GM18858 (cell line): ENCODE results near the gene CTIF.

Experiments used
- ATAC-seq: cut with Tn5 transposase; IDR thresholded peaks from one replicate; pipeline ENCODE4 v1.9.1; 2021; ENCODE audit not compliant: unreplicated experiment

CTIF gene

DNA sequence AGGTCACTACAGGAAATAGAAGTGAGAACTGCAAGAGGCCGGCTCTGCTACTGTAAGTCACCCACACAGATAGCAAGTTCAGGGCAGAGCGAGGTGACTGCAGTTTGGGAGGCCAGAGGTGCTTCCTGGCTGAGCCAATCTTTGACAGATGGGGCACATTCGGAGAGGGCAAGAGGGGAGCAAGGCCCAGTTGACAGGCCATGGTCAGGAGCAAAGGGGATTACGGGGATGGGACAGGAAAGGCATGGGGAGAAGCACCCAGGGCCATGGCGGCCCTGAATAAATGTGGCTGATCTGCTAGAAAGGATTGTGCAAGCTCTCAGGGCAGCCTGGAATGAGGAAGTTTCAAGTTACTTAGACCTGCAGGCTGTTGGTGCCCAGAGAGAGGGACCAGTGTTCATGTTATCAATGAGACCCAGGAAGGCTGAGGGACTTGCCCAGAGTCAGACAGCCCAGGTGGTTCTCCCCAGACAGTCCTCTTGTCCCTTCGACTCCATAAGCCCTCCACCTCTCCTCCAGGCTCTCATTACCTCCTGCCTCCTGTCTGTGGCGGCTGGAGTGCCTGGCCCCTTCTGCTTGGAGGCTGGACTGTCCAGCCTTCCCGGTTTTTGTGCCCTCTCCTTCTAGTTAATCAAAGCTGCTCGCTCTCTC lies 123.3 kb downstream of the CTIF start:
- ATAC-seq, result no peak

DNA sequence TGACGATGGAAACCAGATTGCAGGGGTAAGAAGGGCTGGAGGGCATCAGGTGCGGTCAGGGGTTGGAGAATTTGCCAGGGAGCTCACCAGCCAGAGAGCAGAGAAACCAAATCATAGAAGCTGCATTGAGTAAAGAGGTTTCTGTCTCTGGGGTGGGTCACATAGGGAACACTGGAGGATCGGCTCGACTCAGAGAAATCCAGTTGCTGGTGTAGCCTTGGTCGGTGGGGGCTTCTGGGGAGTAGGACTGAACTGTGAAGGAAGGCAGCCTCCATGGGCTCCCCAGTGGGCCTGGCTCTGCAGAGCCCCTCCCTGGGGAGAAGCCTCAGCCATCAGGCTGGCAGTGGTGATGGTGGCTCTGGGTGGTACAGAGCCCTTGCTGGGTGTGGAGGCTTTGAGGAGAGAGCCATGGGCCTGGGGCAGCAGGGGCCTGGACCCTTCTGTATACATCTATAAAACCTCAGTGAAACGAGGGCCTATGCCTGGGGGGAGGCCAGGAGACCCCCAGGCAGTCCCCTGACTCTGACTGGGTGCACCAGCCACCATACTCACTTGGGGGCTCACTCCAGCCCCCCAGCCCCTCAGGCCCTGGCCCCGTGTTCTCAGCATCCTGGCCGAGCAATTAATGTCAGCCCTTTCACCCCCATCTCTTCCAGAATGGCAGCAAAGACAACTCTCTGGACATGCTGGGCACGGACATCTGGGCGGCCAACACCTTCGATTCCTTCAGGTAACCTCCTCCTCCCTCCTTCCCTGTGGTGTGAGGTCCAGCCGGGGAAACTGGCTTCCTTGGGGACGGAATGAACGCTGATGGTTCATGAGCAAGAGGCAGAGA lies 124.5 kb downstream of the CTIF start:
- ATAC-seq, result no peak

DNA sequence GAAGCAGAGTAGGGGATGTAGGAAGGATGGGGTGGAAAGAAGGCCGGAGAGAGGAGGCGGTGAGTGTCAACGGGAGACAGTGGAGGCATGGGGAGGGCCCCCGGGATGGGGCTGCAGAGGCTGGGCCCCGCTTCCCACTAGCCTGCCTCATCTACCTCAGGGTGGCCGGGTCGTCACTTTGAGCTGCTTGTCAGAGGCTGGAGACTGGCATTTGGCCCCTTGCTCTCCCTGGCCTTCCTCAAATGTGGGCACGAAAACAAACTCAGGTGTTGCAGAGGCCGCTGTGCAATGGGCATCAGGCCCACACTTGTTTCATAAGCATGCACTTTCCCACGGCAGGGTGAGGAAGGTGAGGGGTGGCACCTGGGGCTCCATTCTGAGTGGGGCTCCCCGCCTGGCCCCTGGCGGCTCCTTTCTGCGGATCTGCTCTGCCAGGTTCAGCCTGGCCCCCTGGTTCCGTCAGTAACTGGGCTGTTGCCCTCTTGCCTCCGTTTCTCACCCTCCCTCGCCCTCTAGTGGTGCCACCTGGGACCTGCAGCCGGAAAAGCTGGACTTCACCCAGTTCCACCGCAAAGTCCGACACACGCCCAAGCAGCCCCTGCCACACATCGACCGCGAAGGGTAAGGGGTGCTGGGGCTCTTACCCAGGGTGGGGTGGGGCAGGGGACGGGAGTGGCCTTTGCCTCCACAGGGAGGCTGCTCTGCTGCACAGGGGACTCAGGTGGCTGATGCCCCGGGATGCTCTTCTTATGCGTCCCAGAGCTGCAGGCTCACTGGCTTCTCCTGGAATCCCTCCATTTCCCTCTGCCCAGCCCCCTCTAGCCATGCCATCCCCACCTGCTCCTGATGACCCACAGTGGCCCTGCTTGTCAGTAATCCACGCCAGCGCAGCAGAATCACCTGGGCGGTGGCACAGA lies 125.4 kb downstream of the CTIF start:
- no peak for ATAC-seq

DNA sequence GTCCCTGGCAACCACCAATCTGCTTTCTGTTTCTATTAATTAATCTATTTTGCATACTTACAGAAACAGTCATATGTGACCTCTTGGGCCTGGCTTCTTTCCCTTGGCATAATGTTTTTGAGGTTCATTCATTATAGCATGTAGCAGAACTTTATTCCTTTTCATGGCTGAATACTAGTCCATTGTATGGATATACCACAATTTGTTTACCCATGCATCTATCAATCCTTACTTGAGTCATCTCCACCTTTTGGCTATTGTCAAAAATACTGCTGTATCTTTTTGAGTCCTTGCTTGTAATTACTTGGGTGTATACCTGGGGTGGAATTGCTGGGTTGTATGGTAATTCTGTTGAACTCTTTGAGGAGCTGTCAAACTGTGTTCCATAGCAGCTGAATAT lies 126.8 kb downstream of the CTIF start:
- ATAC-seq, result no peak

DNA sequence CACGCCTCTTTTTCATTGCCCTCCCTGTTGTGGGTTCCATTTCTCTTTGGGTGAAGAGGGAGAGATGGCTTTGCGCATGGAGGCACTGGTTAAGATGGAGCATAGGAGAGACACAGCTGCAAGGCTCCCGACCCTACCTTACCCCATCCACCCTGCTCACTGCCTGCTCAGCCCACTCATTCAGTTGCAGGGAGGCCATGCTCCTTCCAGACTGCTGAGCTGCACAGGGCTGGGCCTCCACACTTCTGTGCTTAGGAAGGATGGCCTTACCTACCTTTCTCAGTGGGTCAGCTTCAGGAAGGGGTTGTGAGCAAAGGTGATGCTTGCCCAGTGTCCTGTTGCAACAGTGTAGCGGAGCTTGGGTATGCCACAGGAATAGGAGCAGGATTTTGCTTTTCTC lies 127.8 kb downstream of the CTIF start:
- ATAC-seq, result no peak

DNA sequence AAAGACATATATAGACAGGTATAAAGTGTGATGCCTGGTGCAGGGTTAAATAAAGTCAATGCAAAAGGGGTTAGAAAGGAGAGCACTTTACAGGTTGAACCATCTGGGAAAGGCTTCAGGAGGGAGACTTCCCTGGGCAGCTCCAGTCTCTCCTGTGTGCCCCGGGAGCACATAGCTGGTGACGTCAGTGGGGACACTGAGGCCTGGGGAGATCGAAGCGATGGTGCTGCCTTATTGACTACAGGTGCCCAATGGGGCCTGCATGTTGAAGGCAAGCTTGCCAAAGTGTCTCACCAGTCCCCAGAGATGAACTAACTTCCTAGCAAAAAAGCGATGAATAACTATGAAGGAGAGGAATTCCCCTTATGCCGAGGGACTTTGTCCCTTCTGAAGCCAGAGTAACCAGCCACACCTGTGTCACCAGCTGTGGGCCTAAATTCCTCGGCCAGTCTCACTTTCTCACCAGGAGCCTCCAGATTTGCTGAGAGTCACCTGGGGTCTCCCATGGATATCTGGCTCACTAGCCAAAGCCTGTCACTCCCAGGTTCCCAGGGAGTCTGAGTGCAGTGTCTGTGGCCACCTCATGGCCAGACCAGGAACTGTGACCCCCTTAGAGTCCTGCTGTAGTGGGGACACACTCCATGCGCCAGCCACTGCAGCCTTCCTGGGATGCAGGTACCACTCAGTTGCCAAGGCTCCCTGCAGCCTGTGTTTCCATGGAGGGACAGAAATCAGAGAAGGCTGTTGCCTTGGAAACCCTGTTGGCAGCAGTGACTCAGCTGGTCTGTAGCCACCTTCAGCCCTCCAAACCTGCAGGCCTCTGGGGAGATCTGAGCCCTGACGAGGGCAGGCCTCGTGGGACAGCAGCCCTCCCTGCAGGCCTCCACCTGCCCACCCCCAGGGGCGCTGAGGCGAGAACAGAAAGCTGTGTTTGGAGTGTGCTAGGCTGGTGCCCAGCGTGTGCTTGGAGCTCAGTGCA lies 128.7 kb downstream of the CTIF start:
- ATAC-seq, result no peak

DNA sequence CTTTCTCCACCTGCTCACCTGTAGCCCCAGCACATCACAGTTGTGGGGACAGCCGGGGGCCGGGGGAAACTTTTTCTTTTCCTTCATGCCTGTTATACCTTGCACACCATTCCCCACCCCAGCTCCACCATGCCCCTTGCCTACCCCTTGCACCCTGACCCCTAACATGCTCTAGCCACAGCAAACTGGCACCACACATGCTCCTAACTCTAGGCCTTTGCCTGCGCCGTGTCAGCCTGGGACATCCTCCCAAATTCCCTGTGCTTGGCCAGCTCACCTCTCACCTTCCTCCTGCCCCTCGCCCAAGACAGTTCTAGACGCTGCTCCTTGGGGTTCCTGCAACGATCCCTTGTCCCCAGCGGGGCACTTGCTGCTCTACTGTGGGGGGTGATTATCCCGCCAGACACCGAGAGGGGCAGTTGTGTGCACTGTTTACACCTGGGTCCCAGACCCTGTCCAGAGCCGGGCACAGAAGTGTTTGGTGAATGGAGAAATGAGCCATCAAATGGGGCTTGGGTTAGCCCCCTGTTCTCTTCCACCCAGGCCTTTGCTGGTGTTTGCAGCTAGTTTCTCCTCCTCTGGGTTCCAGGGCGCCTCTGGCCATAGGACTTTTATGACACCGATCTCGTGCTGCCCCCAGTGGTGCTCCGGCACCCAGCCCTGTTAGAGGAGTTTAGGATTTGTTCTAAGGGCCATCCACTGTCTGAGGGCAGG lies 129.8 kb downstream of the CTIF start:
- ATAC-seq, result no peak

DNA sequence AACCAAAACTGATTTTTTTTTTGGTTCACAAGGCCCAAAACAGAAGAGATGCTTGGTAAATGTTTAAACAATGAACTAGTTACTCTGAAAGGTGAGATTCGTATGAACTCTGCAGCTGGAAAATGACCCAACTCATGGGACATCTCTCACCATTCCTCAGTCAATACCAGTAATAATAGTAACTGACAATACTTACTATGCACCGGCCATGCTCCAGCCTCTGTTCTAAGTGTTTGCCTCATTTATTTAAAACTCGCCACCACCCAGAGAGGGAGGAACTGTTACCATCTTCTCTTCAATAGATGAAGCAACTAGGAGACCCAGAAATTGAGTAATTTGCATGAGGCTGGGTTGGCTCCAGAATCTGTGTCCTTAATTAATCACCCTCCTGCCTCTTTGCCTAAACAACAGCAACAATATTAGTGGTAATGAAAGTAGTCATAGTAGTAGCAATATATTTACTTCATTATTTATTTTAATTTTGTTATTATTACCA lies 130.4 kb downstream of the CTIF start:
- no peak for ATAC-seq

DNA sequence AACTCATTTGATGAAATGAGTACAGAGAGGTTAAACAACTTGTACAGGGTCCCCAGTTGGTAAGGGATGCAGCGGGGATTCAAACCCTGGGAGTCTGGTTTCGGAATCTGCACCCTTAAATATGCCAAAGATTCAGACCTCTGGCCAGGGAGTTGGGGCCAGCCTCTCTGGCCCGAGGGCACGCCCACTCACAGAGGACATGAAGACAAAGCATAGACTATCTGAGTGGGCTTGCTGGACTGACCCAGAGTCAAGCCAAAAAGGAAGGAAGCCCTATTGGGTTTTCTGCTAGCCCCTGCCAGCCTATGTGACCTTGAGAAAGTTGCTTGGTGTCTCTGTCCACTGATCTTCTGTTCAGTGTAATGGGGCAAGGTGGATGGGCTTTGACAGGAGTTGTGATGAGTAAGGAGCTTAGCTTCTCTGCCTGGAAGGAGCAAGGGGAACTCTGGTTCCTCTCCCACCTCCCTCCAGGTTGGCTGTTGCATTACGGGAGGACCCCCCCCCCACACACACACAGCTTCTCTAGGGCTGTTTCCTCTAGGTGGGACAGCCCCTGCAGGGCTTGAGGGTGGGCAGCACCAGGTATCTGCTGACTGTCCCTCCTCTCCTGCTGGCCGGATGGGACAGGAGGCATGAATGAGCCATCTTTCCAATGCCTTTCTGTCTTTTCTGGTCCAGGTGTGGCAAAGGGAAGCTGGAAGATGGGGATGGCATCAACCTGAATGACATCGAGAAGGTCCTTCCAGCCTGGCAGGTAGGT lies 131.3 kb downstream of the CTIF start:
- no peak for ATAC-seq

DNA sequence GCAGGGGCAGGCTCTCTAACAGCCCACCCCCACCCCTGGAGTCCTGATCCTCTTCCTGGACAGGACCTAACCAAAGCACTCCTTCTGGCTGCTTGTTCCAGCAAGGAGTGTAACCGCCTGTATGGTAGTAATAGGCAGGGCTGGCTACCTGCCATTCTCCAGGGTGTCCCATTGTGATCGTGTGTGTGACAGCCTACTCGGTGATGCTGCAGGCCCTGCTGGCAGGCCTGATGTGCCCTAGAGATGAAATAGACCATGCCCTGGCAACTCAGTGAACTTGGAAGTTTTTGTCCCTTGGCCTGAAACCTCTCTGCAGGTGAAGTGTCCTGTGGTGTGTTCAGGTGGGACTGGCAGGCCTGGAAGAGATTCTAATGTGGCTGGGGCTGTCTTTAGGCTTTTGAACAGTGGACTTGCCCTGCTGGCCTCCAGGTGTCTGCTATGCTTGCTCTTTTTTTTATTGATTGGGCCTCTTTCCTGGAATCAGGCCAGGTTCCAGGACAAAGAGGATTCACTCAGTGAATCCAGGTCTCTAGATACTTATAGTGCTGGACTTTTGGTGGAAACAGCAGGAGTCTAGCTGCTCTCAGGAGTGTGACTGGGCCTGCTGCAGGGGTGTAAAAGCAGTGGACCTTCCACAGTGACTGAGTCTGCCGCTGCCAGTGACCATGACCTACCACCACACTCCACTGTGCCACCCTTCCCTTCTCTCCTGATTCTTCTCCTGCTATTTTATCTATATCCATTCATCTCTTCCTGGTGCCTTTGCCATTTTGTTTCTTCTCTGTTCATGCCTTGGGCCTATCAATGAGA lies 132.1 kb downstream of the CTIF start:
- ATAC-seq, result no peak

DNA sequence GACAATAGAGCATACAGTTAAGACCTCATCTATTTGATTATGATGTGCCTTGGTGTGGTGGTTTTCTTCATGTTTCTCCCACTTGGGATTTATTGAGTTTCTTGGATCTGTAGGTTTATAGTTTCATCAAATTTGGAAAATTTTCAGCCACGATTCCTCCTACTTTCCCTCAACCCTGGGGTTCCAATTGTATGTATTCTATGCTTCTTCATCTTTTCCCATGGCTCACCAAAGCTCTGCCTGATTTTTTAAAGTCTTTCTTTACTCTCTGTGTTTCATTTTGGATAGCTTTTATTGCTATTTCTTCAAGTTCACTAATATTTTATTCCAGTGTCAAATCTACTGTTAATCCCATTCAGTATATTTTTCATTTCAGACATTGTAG lies 132.7 kb downstream of the CTIF start:
- ATAC-seq, result no peak

DNA sequence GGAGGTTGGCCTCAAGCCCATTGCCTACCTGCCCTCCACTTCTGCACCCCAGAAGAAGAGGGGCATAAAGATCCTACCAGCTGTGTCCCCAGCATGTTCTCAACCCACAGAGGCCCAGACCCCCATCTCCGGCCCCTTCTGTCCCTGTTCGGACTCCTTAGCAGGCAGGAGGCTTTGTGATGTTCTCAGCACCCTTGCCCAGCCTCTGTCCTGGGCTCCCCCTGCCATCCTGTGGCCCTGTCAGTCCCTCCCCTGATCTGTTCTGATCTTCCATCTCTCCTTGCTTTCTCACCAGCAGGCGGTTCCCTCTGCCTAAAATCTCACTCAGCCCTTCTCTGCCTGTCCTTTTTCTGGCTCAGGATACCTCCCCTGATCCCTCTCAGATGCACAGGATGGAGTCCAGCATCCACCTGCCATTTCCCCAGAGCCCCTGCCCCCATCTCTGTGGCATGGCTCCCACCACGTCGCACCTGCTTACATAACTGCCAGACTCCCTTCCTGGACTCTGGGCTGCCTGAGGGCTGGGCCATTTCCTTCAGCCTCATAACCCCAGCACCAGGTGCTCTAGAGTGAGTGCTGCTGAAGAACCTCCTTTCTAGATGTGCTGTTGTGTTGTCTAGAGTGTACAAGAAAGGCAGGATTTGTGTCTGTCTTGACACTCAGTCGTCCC lies 134.0 kb downstream of the CTIF start:
- ATAC-seq, result no peak

DNA sequence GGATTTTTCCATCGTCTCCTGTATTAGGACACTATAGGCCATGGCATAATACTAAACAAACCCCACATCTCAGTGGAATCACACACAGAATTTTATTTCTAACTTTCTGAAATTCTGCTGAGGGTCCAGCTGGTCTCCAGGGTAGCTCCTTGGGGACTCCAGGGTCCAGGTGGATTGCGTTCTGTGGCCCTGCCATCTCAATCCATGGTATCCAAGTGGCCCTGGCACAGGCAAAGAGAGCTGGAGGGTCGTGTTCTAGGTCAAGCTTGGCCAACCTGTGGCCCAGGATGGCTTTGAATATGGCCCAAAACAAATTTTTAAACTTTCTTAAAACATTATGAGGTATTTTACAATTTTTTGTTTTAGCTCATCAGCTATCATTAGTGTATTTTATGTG lies 134.6 kb downstream of the CTIF start:
- no peak for ATAC-seq

DNA sequence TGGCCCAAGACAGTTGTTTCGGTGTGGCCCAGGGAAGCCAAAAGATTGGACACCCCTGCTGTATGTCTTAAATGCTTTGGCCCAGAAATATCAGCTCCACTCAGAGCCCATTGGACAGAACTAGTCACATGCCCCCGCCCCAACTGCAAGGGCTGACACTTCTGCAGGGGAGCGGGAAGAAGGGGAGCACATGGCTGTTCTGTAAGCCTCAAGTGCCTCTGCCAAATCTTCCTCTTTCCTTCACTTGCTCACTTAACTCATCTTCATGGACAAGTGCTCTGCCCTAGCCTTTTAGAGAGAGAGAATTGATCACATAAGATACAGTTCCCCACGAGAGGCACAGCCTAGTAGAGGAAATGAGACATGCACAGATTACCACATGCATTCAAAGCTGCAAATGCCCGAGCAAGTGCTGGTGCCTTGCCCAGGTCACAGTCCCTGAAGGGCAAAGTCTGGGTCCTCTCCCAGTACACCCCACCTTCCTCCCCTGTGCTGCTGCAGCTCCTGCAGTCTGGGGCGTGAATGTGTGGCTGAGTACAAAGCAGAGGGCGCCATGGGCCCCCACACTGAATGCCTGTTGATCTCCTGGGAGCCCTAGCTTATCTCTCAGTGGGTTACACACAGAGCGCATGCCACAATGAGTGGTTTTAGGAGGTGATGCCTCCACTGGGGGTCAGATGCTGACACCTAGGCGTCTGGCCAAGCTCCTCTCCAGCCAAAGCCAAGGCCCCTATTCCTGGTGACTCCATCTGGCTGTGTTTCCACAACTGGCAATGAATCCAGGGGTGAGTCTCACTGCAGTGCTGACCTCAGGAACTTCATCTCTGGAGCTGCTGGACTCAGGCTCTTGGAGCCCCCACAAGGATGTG lies 135.3 kb downstream of the CTIF start:
- ATAC-seq, result no peak

DNA sequence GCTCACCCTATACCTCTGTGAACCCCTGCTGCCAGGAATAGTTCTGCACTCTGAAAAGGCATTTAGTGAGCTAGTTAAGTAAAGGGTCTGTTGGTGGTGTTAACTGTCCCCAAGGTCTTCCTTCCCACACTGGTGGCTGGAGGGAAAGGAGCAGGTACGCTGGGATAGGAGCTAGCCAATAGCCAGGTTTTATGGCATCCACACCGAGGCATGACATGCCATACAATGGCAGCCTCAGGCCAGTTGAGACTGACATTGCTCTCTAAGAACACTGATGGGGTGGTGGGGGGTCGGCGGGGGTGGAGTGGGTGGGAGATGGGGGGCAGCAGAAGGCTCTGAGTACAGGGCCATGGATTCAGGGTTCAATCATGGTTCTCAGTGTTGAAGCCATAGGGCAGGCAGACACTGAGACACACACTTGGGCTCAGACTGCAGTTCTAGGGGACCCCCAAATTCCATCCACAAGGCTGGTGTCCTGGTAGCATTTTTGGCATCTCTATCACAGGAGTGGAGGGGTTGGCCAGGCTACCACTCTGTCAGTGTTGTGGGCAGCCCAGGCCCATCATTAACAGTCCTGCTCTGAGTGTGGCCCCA lies 136.0 kb downstream of the CTIF start:
- no peak for ATAC-seq

DNA sequence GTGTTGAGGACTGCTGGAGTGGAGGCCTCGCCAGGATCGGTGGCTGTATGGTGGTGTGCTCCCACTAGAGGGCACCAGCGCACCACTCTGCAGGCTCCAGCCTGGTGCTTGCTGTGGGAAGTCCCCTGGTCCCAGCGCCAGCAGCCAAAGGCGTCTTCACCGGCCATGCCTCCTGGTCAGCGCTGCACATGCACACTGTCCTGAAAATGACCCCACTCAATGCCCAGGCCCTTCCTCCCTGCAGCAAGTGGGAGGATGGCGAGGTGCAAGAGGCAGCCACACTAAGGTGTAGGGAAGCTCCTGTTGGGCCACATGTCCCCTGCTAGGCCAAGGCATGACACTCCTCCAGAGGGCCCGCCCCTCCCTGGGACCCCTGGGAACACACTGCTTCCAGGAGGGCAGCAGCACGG lies 136.5 kb downstream of the CTIF start:
- peak; percentile 86 for ATAC-seq
